HG03060 (cell line): ENCODE measurements around the gene INPP5K.
A peak's percentile ranks its signal among the peaks of the same experiment; 100 is the strongest.

Source experiments
- ATAC-seq: cut with Tn5 transposase; IDR thresholded peaks from one replicate; pipeline ENCODE4 v1.9.1; 2021; ENCODE audit warnings: low read depth, moderate number of reproducible peaks; ENCODE audit not compliant: unreplicated experiment

The INPP5K gene

GRCh38 chr17:1486802-1487695, 29.4 kb downstream of the INPP5K start:
- ATAC-seq = no peak

- ATAC-seq = no peak
Measured at GRCh38 chr17:1485423-1486376, 30.7 kb downstream of the INPP5K start.

GRCh38 chr17:1484676-1485422, 31.6 kb downstream of the INPP5K start:
- ATAC-seq = no peak

- no peak for ATAC-seq
Measured at GRCh38 chr17:1484060-1484535, 32.3 kb downstream of the INPP5K start.

- ATAC-seq = no peak
Measured at GRCh38 chr17:1482680-1483079, 33.7 kb downstream of the INPP5K start.

- no peak for ATAC-seq
Measured at GRCh38 chr17:1481736-1482135, 34.7 kb downstream of the INPP5K start.

- no peak for ATAC-seq
Measured at GRCh38 chr17:1480747-1481465, 35.5 kb downstream of the INPP5K start.

- no peak for ATAC-seq
Measured at GRCh38 chr17:1478418-1478817, 38.0 kb downstream of the INPP5K start.

GRCh38 chr17:1475321-1475854, 41.0 kb downstream of the INPP5K start:
- no peak for ATAC-seq

GRCh38 chr17:1474402-1475189, 41.8 kb downstream of the INPP5K start:
- peak; percentile 39 for ATAC-seq

- no peak for ATAC-seq
Measured at GRCh38 chr17:1473841-1474240, 42.6 kb downstream of the INPP5K start.

GRCh38 chr17:1473170-1473569, 43.2 kb downstream of the INPP5K start:
- no peak for ATAC-seq

- ATAC-seq = no peak
Measured at GRCh38 chr17:1471911-1472821, 44.2 kb downstream of the INPP5K start.

GRCh38 chr17:1471490-1471889, 44.9 kb downstream of the INPP5K start:
- ATAC-seq = no peak

GRCh38 chr17:1470755-1471462, 45.5 kb downstream of the INPP5K start:
- ATAC-seq = no peak

GRCh38 chr17:1470071-1470754, 46.2 kb downstream of the INPP5K start:
- ATAC-seq = no peak
